SU-DHL-6 (cell line): Measurements from ENCODE around the gene GCNT2.

ENCODE experiments used
- H2AFZ ChIP-seq: fragments of 200-600 bp; sonication (generic); 2 replicates; pipeline ENCODE4 v1.6.1; 2014; ENCODE audit warnings: low read depth, mild to moderate bottlenecking, moderate library complexity, mixed read lengths, antibody characterized with exemption, low read length; ENCODE audit not compliant: severe bottlenecking
- H3F3A ChIP-seq: fragments of 200-600 bp; shearing (Covaris generic); 2 replicates; pipeline ENCODE4 v1.6.0; 2016; ENCODE audit warnings: antibody characterized with exemption, mild to moderate bottlenecking; ENCODE audit not compliant: insufficient read depth
- H3K27ac ChIP-seq: fragments of 200-600 bp; sonication (generic); 2 replicates; pipeline ENCODE4 v1.5.1; 2016; ENCODE audit warnings: low read depth, mild to moderate bottlenecking, low read length, moderate library complexity, mixed read lengths
- H3K27me3 ChIP-seq: fragments of 200-600 bp; sonication (generic), shearing (Covaris generic); 2 replicates; pipeline ENCODE4 v1.6.0; 2014; ENCODE audit warnings: mild to moderate bottlenecking, low read length
- H3K36me3 ChIP-seq: fragments of 200-600 bp; sonication (generic); 2 replicates; pipeline ENCODE4 v1.6.1; 2014; ENCODE audit warnings: mild to moderate bottlenecking, low read length, mixed read lengths
- H3K4me2 ChIP-seq: fragments of 300-600, 200-600 bp; shearing (Covaris generic), sonication (generic); 2 replicates; pipeline ENCODE4 v1.6.0; 2014; ENCODE audit warnings: low read length, low read depth, mild to moderate bottlenecking; ENCODE audit not compliant: poor library complexity, severe bottlenecking
- H3K4me3 ChIP-seq: fragments of 200-600 bp; sonication (generic); 2 replicates; pipeline ENCODE4 v1.5.1; 2014; ENCODE audit warnings: antibody characterized with exemption, low read length, mild to moderate bottlenecking, mixed read lengths; ENCODE audit not compliant: insufficient read depth, poor library complexity, severe bottlenecking
- H3K79me2 ChIP-seq: fragments of 200-600 bp; sonication (generic); 2 replicates; pipeline ENCODE4 v1.6.1; 2014; ENCODE audit warnings: mild to moderate bottlenecking, low read length, moderate library complexity; ENCODE audit not compliant: insufficient read depth
- H3K9ac ChIP-seq: fragments of 200-600 bp; sonication (generic); 2 replicates; pipeline ENCODE4 v1.7.0; 2014; ENCODE audit warnings: mild to moderate bottlenecking, low read length
- H3K9me2 ChIP-seq: fragments of 200-600 bp; sonication (generic); replicated peaks from 2 replicates; pipeline ENCODE4 v1.6.1; 2014; ENCODE audit warnings: low read length; ENCODE audit not compliant: insufficient read depth
- H3K9me3 ChIP-seq: fragments of 200-600 bp; sonication (generic); 2 replicates; pipeline ENCODE4 v1.6.1; 2014; ENCODE audit warnings: low read length, mixed read lengths; ENCODE audit not compliant: insufficient read depth
- H4K20me1 ChIP-seq: fragments of 200-600 bp; sonication (generic); 2 replicates; pipeline ENCODE4 v1.6.1; 2014; ENCODE audit warnings: low read depth, mild to moderate bottlenecking, antibody characterized with exemption, low read length, moderate library complexity, mixed read lengths
- EZH2phosphoT487 ChIP-seq: fragments of 200-600 bp; sonication (generic), shearing (Covaris generic); conservative IDR thresholded peaks from 2 replicates; pipeline ENCODE4 v1.6.1; 2018; ENCODE audit warnings: mild to moderate bottlenecking, antibody characterized with exemption, low read length, moderate library complexity, mixed read lengths
- TF ChIP-seq, protein P1 (sequence below): fragments of 200-600 bp; sonication (generic); IDR thresholded peaks from one replicate; pipeline ENCODE4 v1.5.1; 2017; ENCODE audit warnings: antibody characterized with exemption, mild to moderate bottlenecking, low read length, moderate library complexity; ENCODE audit not compliant: insufficient read depth, poor library complexity, severe bottlenecking

GCNT2 gene

GRCh38 chr6:10531942-10532341 is 10.8 kb downstream of the GCNT2 start:
- Histone ChIP-seq H3K79me2 (peaks cover 52% of the 10 kb centered on the region), H3K27ac (peak overlapping the region; percentile 86), H3K4me2 (peak overlapping the region; percentile 63), H3K9me2 (no peaks in the 10 kb centered on the region), H3K9me3 (no peaks in the 10 kb centered on the region), H2AFZ (no peak overlapping the region), H4K20me1 (no peaks in the 10 kb centered on the region), H3K4me3 (peak overlapping the region; percentile 63), H3F3A (peaks cover 83% of the 10 kb centered on the region), H3K36me3 (no peaks in the 10 kb centered on the region), H3K9ac (peak overlapping the region; percentile 63), H3K27me3 (no peaks in the 10 kb centered on the region)
- TF ChIP-seq, protein P1, sequence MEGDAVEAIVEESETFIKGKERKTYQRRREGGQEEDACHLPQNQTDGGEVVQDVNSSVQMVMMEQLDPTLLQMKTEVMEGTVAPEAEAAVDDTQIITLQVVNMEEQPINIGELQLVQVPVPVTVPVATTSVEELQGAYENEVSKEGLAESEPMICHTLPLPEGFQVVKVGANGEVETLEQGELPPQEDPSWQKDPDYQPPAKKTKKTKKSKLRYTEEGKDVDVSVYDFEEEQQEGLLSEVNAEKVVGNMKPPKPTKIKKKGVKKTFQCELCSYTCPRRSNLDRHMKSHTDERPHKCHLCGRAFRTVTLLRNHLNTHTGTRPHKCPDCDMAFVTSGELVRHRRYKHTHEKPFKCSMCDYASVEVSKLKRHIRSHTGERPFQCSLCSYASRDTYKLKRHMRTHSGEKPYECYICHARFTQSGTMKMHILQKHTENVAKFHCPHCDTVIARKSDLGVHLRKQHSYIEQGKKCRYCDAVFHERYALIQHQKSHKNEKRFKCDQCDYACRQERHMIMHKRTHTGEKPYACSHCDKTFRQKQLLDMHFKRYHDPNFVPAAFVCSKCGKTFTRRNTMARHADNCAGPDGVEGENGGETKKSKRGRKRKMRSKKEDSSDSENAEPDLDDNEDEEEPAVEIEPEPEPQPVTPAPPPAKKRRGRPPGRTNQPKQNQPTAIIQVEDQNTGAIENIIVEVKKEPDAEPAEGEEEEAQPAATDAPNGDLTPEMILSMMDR: no peak
- no peak for TF ChIP-seq EZH2phosphoT487

DNA sequence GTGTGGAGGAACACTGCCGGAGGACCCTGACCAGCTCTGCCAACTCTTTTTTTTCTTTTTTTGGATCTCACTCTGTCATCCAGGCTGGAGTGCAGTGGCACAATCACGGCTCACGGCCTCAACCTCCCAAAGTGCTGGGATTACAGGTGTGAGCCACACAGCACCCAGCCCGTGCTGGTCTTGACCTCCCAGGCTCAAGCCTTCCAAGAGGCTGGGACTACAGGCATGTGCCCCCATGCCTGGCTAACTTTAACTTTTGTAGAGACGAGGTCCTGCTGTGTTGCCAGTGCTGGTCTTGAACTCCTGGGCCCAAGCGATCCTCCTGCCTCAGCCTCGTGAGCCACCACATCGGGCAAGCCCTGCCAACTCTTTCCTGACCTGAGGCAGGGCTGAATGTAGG is 11.2 kb downstream of the GCNT2 start:
- Histone ChIP-seq H3K79me2 (peaks cover 56% of the 10 kb centered on the region), H3K9me2 (no peaks in the 10 kb centered on the region), H3K36me3 (no peaks in the 10 kb centered on the region), H4K20me1 (no peaks in the 10 kb centered on the region), H3K27me3 (no peaks in the 10 kb centered on the region), H2AFZ (no peak overlapping the region), H3K9me3 (no peaks in the 10 kb centered on the region), H3F3A (peaks cover 83% of the 10 kb centered on the region), H3K4me2 (peak overlapping the region; percentile 63), H3K4me3 (peak overlapping the region; percentile 63), H3K9ac (peak overlapping the region; percentile 63), H3K27ac (peak overlapping the region; percentile 86)
- no peak for TF ChIP-seq EZH2phosphoT487
- TF ChIP-seq, protein P1: no peak

DNA sequence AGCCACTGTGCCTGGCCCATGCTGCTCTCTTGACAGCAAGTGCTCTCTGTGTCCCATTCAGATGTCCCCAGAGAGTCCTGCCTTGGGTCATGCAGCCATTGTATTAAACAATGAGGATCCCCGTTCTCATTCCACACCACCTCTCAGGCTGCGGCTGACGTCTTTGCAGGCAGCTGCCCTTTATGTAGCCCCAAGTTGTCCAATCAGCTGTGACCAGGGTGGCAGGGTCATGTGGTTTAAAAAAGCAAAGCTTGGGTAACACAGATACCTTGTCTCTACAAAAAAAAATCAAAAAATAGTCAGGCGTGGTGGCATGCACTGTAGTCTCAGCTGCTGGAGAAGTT is 13.2 kb downstream of the GCNT2 start:
- Histone ChIP-seq H3K36me3 (no peaks in the 10 kb centered on the region), H3K79me2 (peaks cover 68% of the 10 kb centered on the region), H3F3A (peaks cover 69% of the 10 kb centered on the region), H3K4me3 (peak overlapping the region; percentile 6), H3K27me3 (no peaks in the 10 kb centered on the region), H3K27ac (peak overlapping the region; percentile 86), H3K4me2 (peak overlapping the region; percentile 63), H2AFZ (no peak overlapping the region), H4K20me1 (no peaks in the 10 kb centered on the region), H3K9me3 (no peaks in the 10 kb centered on the region), H3K9ac (peak overlapping the region; percentile 47), H3K9me2 (no peaks in the 10 kb centered on the region)
- TF ChIP-seq, protein P1: no peak
- no peak for TF ChIP-seq EZH2phosphoT487

- Histone ChIP-seq H3F3A (peaks cover 61% of the 10 kb centered on the region), H4K20me1 (no peaks in the 10 kb centered on the region), H3K79me2 (peaks cover 70% of the 10 kb centered on the region), H3K9me2 (no peaks in the 10 kb centered on the region), H3K9ac (peak overlapping the region; percentile 47), H3K9me3 (no peaks in the 10 kb centered on the region), H3K27me3 (no peaks in the 10 kb centered on the region), H3K36me3 (no peaks in the 10 kb centered on the region), H3K27ac (peak overlapping the region; percentile 86), H3K4me2 (peak overlapping the region; percentile 63), H2AFZ (no peak overlapping the region), H3K4me3 (peak overlapping the region; percentile 32)
- TF ChIP-seq EZH2phosphoT487: no peak
- TF ChIP-seq, protein P1: no peak
Measured at GRCh38 chr6:10535193-10535592, 14.0 kb downstream of the GCNT2 start.
